A673 (cell line): ENCODE measurements around the gene FOXJ1. TPM values are rescaled to one million over a fixed set of nuclear protein-coding genes. Genes with fewer than 3 reads are reported as not detected.

Source experiments
- BruUV-seq: library from RNA; stranded (reverse); fragments of 400-500 nt; replicated peaks from 2 replicates; lab custom pipeline; 2021; lab: Mats Ljungman, UMichigan
- CTCF ChIA-PET: fragments of 300-600 bp; sonication (Branson Sonifier 250); formaldehyde crosslinking; loops from one replicate; lab custom pipeline; 2022; ENCODE audit warnings: antibody characterized with exemption; lab: Charles Lee
- POLR2A ChIA-PET: fragments of 300-600 bp; sonication (Branson Sonifier 250); formaldehyde crosslinking; loops from one replicate; lab custom pipeline; 2022; ENCODE audit warnings: antibody characterized with exemption; ENCODE audit not compliant: low non-redundant PET; lab: Charles Lee
- DNase-seq: peaks from one replicate; pipeline ENCODE4 v3.0.0-alpha.2; 2015; ENCODE audit warnings: low spot score
- H3K27ac ChIP-seq: fragments of 200-600 bp; sonication (generic); 2 replicates; pipeline ENCODE4 v1.5.1; 2016; ENCODE audit warnings: mixed run types, low read depth, mild to moderate bottlenecking, mixed read lengths, antibody characterized with exemption, low read length; ENCODE audit not compliant: poor library complexity, severe bottlenecking
- H3K27me3 ChIP-seq: fragments of 200-600 bp; sonication (generic); replicated peaks from 2 replicates; pipeline ENCODE4 v1.6.1; 2017; ENCODE audit warnings: mixed run types, low read depth, mild to moderate bottlenecking, mixed read lengths, antibody characterized with exemption, low read length; ENCODE audit not compliant: insufficient read depth, poor library complexity
- H3K36me3 ChIP-seq: fragments of 200-600 bp; sonication (generic); 2 replicates; pipeline ENCODE4 v1.6.1; 2016; ENCODE audit warnings: mixed run types, mild to moderate bottlenecking, mixed read lengths, antibody characterized with exemption, low read length; ENCODE audit not compliant: insufficient read depth, poor library complexity, severe bottlenecking
- H3K4me1 ChIP-seq: fragments of 200-600 bp; sonication (generic); 2 replicates; pipeline ENCODE4 v1.6.1; 2017; ENCODE audit warnings: mixed run types, mild to moderate bottlenecking, mixed read lengths, antibody characterized with exemption, low read length; ENCODE audit not compliant: insufficient read depth, poor library complexity, severe bottlenecking
- H3K4me3 ChIP-seq: fragments of 200-600 bp; sonication (generic); 2 replicates; pipeline ENCODE4 v1.5.1; 2016; ENCODE audit warnings: low read depth, mixed run types, mild to moderate bottlenecking, mixed read lengths, low read length; ENCODE audit not compliant: poor library complexity, severe bottlenecking
- H3K9me3 ChIP-seq: fragments of 200-600 bp; sonication (generic); 2 replicates; pipeline ENCODE4 v1.6.1; 2016; ENCODE audit warnings: mixed run types, low read depth, mild to moderate bottlenecking, mixed read lengths, antibody characterized with exemption, low read length; ENCODE audit not compliant: poor library complexity, severe bottlenecking
- CTCF ChIP-seq: fragments of 300-800, 200-600 bp; sonication (generic); conservative IDR thresholded peaks from 2 replicates; pipeline ENCODE4 v1.5.1; 2017; ENCODE audit warnings: low read depth, mild to moderate bottlenecking, antibody characterized with exemption, low read length, moderate library complexity, mixed read lengths
- EZH2 ChIP-seq: fragments of 200-600 bp; sonication (generic); IDR thresholded peaks from 2 replicates; pipeline ENCODE4 v1.6.1; 2017; ENCODE audit warnings: borderline replicate concordance, low read depth, mild to moderate bottlenecking, mixed read lengths, antibody characterized with exemption, low read length; ENCODE audit not compliant: poor library complexity, severe bottlenecking
- intact Hi-C: fragments of 100-400 bp; cut with micrococcal nuclease; formaldehyde crosslinking; loops from one replicate; pipeline ENCODE4 v1.10.0; 2022; ENCODE audit not compliant: unreplicated experiment
- total RNA-seq: library from RNA; stranded (reverse); gene quantifications from 2 replicates; pipeline ENCODE4 v1.2.3, GENCODE V29; 2021

The FOXJ1 gene
- total RNA-seq, 1 experiment from 2014 or later: 0.17 TPM

DNA sequence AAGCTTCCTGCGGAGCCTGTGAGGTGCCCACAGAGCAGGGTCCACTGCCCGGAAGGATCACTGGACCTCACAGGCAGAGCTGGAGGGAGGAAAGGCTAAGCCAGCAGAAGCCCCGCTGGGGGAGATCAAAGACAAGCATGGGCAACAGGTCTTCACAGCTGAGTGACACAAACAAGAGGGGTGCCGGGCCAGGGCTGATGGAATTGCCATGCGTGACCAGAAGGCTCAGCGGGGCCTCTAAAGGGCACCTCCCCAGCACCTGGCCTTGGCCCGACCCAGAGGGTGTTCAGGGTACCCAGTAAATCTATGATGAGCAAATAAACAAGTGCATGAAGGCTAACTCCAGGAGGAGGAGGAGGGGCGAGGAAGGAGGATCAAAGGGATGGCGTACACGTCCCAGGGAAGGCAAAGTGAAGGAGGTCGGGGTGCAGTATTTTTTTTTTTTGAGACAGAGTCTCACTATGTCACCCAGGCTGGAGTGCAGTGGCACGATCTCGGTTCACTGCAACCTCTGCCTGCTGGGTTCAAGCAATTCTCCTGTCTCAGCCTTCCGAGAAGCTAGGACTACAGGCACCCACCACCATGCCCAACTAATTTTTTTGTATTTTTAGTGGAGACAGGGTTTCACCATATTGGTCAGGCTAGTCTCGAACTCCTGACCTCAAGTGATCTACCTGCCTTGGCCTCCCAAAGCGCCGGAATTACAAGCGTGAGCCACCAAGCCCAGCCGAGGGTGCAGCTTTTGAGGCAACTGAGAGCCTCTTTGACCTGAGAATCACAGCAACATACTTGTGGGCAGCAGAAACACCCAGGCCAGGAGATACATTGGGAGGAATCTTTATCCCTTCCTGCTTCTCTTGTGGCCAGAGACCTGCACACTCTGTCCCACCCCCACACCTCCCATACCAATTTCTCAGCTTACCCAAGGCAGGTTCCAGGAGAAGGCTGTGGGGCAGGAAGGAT, 21.4 kb downstream of the FOXJ1 start:
- no peak overlapping the region for H3K4me3 ChIP-seq
- H3K9me3 ChIP-seq: no peaks in the 10 kb centered on the region
- CTCF ChIA-PET: interaction anchor here (0.6 kb wide), 1 partner anchor 30 kb away, joined by 3 read pairs; no protein-coding TSS in a partner anchor
- no TSS peak for BruUV-seq
- POLR2A ChIA-PET: no interaction called here
- H3K36me3 ChIP-seq: no peaks in the 10 kb centered on the region
- intact Hi-C loops: no loop called here
- H3K27me3 ChIP-seq: no peaks in the 10 kb centered on the region
- TF ChIP-seq CTCF: no peak
- no peak for TF ChIP-seq EZH2
- H3K4me1 ChIP-seq: no peaks in the 10 kb centered on the region
- H3K27ac ChIP-seq: no peak overlapping the region
- no peak for DNase-seq

- ChIA-PET POLR2A (no interaction called here), CTCF (no interaction called here)
- BruUV-seq: no TSS peak
- intact Hi-C loops: no loop called here
- DNase-seq: no peak
- Histone ChIP-seq H3K27ac (no peak overlapping the region), H3K9me3 (no peaks in the 10 kb centered on the region), H3K4me1 (no peaks in the 10 kb centered on the region), H3K4me3 (no peak overlapping the region), H3K36me3 (no peaks in the 10 kb centered on the region), H3K27me3 (no peaks in the 10 kb centered on the region)
- no peak for TF ChIP-seq EZH2
Measured at GRCh38 chr17:76115138-76115754, 25.8 kb downstream of the FOXJ1 start.

DNA sequence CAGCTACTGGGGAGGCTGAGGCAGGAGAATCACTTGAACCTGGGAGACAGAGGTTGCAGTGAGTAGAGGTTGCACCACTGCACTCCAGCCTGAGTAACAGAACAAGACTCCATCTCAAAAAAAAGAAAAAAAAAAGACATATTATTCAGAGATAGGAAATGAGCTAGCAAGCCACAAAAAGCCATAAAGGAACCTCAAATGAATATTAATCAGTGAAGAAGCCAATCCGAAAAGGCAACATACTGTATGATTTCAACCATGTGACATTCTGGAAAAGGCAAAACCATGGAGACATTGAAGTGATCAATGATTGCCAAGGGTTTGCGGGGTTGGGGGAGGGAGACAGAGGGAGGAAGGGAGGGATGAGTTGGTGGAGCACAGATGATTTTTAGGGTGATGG, 29.1 kb downstream of the FOXJ1 start:
- no peak for DNase-seq
- H3K4me1 ChIP-seq: no peaks in the 10 kb centered on the region
- H3K9me3 ChIP-seq: no peaks in the 10 kb centered on the region
- no peaks in the 10 kb centered on the region for H3K36me3 ChIP-seq
- no peak overlapping the region for H3K4me3 ChIP-seq
- no peaks in the 10 kb centered on the region for H3K27me3 ChIP-seq
- intact Hi-C loops: no loop called here
- POLR2A ChIA-PET: no interaction called here
- H3K27ac ChIP-seq: no peak overlapping the region
- no peak for TF ChIP-seq EZH2
- TF ChIP-seq CTCF: no peak
- CTCF ChIA-PET: interaction anchor here (0.6 kb wide), 1 partner anchor 492 kb away, joined by 3 read pairs; no protein-coding TSS in a partner anchor
- BruUV-seq: no TSS peak
